H9 (cell line): ENCODE data around the gene PRAF2. TPM values are rescaled to one million over a fixed set of nuclear protein-coding genes. Genes with fewer than 3 reads are reported as not detected.
A peak's percentile ranks its signal among the peaks of the same experiment; 100 is the strongest.

Experiments used
- DNase-seq: peaks from one replicate; pipeline ENCODE4 v3.0.0-alpha.2; 2017
- H2AFZ ChIP-seq: one replicate; pipeline ENCODE4 v1.6.1; 2013; ENCODE audit warnings: mild to moderate bottlenecking, low read length, control low read depth, moderate library complexity
- H2AK5ac ChIP-seq: 2 replicates; pipeline ENCODE4 v1.6.1; 2013; ENCODE audit warnings: low read length, control low read depth, mixed read lengths; ENCODE audit not compliant: insufficient read length
- H2BK120ac ChIP-seq: one replicate; pipeline ENCODE4 v1.6.1; 2013; ENCODE audit warnings: low read depth, mild to moderate bottlenecking, low read length, control low read depth, inconsistent platforms; ENCODE audit not compliant: poor library complexity, severe bottlenecking
- H2BK12ac ChIP-seq: 2 replicates; pipeline ENCODE4 v1.6.1; 2013; ENCODE audit warnings: low read length, control low read depth, mixed read lengths, low read depth; ENCODE audit not compliant: insufficient read length
- H2BK15ac ChIP-seq: 2 replicates; pipeline ENCODE4 v1.6.1; 2013; ENCODE audit warnings: low read depth, low read length, control low read depth
- H2BK20ac ChIP-seq: one replicate; pipeline ENCODE4 v1.6.1; 2013; ENCODE audit warnings: low read depth, mild to moderate bottlenecking, low read length, control low read depth, inconsistent platforms; ENCODE audit not compliant: poor library complexity, severe bottlenecking
- H2BK5ac ChIP-seq: 2 replicates; pipeline ENCODE4 v1.6.1; 2013; ENCODE audit warnings: low read length, control low read depth, mixed read lengths; ENCODE audit not compliant: insufficient read length
- H3K14ac ChIP-seq: 2 replicates; pipeline ENCODE4 v1.6.1; 2013; ENCODE audit warnings: low read length, control low read depth; ENCODE audit not compliant: insufficient read depth
- H3K18ac ChIP-seq: 2 replicates; pipeline ENCODE4 v1.6.1; 2013; ENCODE audit warnings: low read depth, mild to moderate bottlenecking, mixed read lengths, low read length, control low read depth; ENCODE audit not compliant: insufficient read length
- H3K23ac ChIP-seq: 2 replicates; pipeline ENCODE4 v1.6.1; 2013; ENCODE audit warnings: low read length, control low read depth, mixed read lengths, low read depth; ENCODE audit not compliant: insufficient read length
- H3K23me2 ChIP-seq: 2 replicates; pipeline ENCODE4 v1.6.1; 2013; ENCODE audit warnings: low read depth, mild to moderate bottlenecking, mixed read lengths, low read length, control low read depth; ENCODE audit not compliant: insufficient read length, poor library complexity, severe bottlenecking
- H3K27ac ChIP-seq: 2 replicates; pipeline ENCODE4 v1.5.1; 2013; ENCODE audit warnings: low read length, control low read depth, mixed read lengths, low read depth; ENCODE audit not compliant: insufficient read length
- H3K27me3 ChIP-seq: 2 replicates; pipeline ENCODE4 v1.6.1; 2013; ENCODE audit warnings: low read length, control low read depth, inconsistent platforms; ENCODE audit not compliant: insufficient read depth
- H3K4ac ChIP-seq: 2 replicates; pipeline ENCODE4 v1.6.1; 2013; ENCODE audit warnings: low read depth, mild to moderate bottlenecking, control low read depth, inconsistent platforms, low read length, moderate library complexity
- H3K4me1 ChIP-seq: 2 replicates; pipeline ENCODE4 v1.6.1; 2013; ENCODE audit warnings: low read length, control low read depth, inconsistent platforms; ENCODE audit not compliant: insufficient read depth
- H3K4me2 ChIP-seq: 2 replicates; pipeline ENCODE4 v1.6.1; 2013; ENCODE audit warnings: low read length, control low read depth, mixed read lengths; ENCODE audit not compliant: insufficient read length, insufficient read depth
- H3K56ac ChIP-seq: 2 replicates; pipeline ENCODE4 v1.6.1; 2013; ENCODE audit warnings: low read depth, mild to moderate bottlenecking, mixed read lengths, low read length, control low read depth; ENCODE audit not compliant: insufficient read length
- H3K79me1 ChIP-seq: 2 replicates; pipeline ENCODE4 v1.6.1; 2013; ENCODE audit warnings: low read depth, mild to moderate bottlenecking, moderate library complexity, low read length, control low read depth, inconsistent platforms; ENCODE audit not compliant: insufficient read depth, poor library complexity, severe bottlenecking
- H3K79me2 ChIP-seq: 2 replicates; pipeline ENCODE4 v1.6.1; 2013; ENCODE audit warnings: low read length, control low read depth, inconsistent platforms; ENCODE audit not compliant: insufficient read depth
- H3K9ac ChIP-seq: 2 replicates; pipeline ENCODE4 v1.6.1; 2013; ENCODE audit warnings: low read length, control low read depth, mixed read lengths; ENCODE audit not compliant: insufficient read length; ENCODE audit errors: extremely low read depth
- H3K9me3 ChIP-seq: one replicate; pipeline ENCODE4 v1.6.1; 2013; ENCODE audit warnings: low read depth, low read length, inconsistent platforms; ENCODE audit not compliant: control insufficient read depth
- H3T11ph ChIP-seq: one replicate; pipeline ENCODE4 v1.6.1; 2013; ENCODE audit warnings: mild to moderate bottlenecking, low read length, control low read depth, inconsistent platforms
- H4K20me1 ChIP-seq: one replicate; pipeline ENCODE4 v1.6.1; 2013; ENCODE audit not compliant: control insufficient read depth, insufficient read length, insufficient read depth
- H4K5ac ChIP-seq: 2 replicates; pipeline ENCODE4 v1.6.1; 2013; ENCODE audit warnings: low read depth, mild to moderate bottlenecking, mixed read lengths, low read length, control low read depth; ENCODE audit not compliant: insufficient read length
- H4K8ac ChIP-seq: replicated peaks from 2 replicates; pipeline ENCODE4 v1.6.1; 2013; ENCODE audit warnings: low read length, control low read depth, mixed read lengths, low read depth; ENCODE audit not compliant: insufficient read length
- H4K91ac ChIP-seq: 2 replicates; pipeline ENCODE4 v1.6.1; 2013; ENCODE audit warnings: low read depth, mild to moderate bottlenecking, moderate library complexity, mixed read lengths, low read length, control low read depth; ENCODE audit not compliant: insufficient read length
- H3K27ac Mint-ChIP-seq, 3 experiments: 2 replicates in 2 of 3; 3 replicates in 1 of 3; pipeline ENCODE4 v1.8.0; 2020 to 2021; ENCODE audit warnings: mixed read lengths in 3 of 3, mild to moderate bottlenecking in 1 of 3, moderate library complexity in 1 of 3
- H3K27me3 Mint-ChIP-seq: 2 replicates; pipeline ENCODE4 v1.8.0; 2021; ENCODE audit warnings: low read depth, mild to moderate bottlenecking, moderate library complexity, mixed read lengths
- H3K36me3 Mint-ChIP-seq, 3 experiments: 2 replicates in 2 of 3; 3 replicates in 1 of 3; pipeline ENCODE4 v1.8.0; 2020 to 2021; ENCODE audit warnings: low read depth in 3 of 3, mixed read lengths in 3 of 3; ENCODE audit not compliant: insufficient read depth in 1 of 3
- H3K4me1 Mint-ChIP-seq, 2 experiments: 2 replicates each; pipeline ENCODE4 v1.8.0; 2020; ENCODE audit warnings: mixed read lengths in 2 of 2
- H3K4me3 Mint-ChIP-seq, 2 experiments: 2 replicates in 1 of 2; 3 replicates in 1 of 2; pipeline ENCODE4 v1.8.0; 2020 to 2021; ENCODE audit warnings: mild to moderate bottlenecking in 2 of 2, mixed read lengths in 2 of 2, moderate library complexity in 1 of 2
- H3K9me3 Mint-ChIP-seq, 2 experiments: 2 replicates in 1 of 2; 3 replicates in 1 of 2; pipeline ENCODE4 v1.8.0; 2020; ENCODE audit warnings: mild to moderate bottlenecking in 2 of 2, mixed read lengths in 2 of 2, moderate library complexity in 1 of 2
- WGBS: extraction: QIAGEN DNeasy Blood & Tissue Kit; methylation state at CpG from one replicate; pipeline ENCODE4 v1.1.7; 2013; ENCODE audit warnings: missing lambda C conversion rate, low lambda C conversion rate, mixed read lengths; ENCODE audit not compliant: insufficient read length; ENCODE audit errors: extremely low coverage; 5-methylcytosine and 5-hydroxymethylcytosine counted together
- total RNA-seq: library from RNA; stranded (reverse); gene quantifications from 2 replicates; pipeline ENCODE4 v1.2.1, GENCODE V29; 2021
- TF ChIP-seq, protein P1 (sequence below): fragments of 200-600 bp; sonication (generic); conservative IDR thresholded peaks from 3 replicates; pipeline ENCODE4 v1.8.0; 2021; ENCODE audit warnings: antibody characterized with exemption, mild to moderate bottlenecking

PRAF2 gene
- total RNA-seq, 1 experiment from 2014 or later = 13.4 TPM

DNA sequence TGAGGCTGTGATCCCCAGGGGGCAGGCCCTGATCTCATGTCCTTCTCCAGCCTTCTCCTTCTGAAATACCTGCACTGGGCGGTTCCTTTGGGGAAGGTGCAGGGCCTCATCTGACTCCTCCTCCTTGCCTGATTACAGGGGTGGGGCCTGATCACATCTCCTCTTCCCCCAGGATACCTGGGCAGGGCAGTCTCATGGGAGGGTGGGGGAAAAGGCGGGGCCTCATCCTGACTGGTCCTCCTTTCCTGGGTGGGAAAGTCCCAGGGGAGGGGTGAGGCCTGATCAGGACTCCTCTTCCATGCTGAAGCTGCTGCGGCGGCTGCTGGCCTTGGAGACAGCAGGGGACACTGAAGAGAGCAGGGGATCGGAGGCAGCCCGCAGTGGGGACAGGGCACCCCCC is 43.9 kb downstream of the PRAF2 start:
- Histone ChIP-seq H3K27me3 (no peaks in the 10 kb centered on the region), H3K23ac (no peak overlapping the region), H4K91ac (no peak overlapping the region), H2BK12ac (no peak overlapping the region), H2BK120ac (no peak overlapping the region), H2BK20ac (no peak overlapping the region), H4K8ac (no peak overlapping the region), H2AK5ac (no peak overlapping the region), H3T11ph (no peak overlapping the region), H3K4me2 (no peak overlapping the region), H3K4ac (no peak overlapping the region), H3K4me1 (no peaks in the 10 kb centered on the region; the same call in 1 of the 2 replicates), H2AFZ (no peak overlapping the region), H4K5ac (no peak overlapping the region), H3K79me1 (no peaks in the 10 kb centered on the region), H3K9me3 (no peaks in the 10 kb centered on the region), H3K23me2 (no peaks in the 10 kb centered on the region), H3K27ac (no peak overlapping the region), H3K9ac (no peak overlapping the region), H2BK5ac (no peak overlapping the region), H4K20me1 (no peaks in the 10 kb centered on the region), H2BK15ac (no peak overlapping the region), H3K79me2 (no peaks in the 10 kb centered on the region), H3K56ac (no peak overlapping the region), H3K14ac (no peak overlapping the region), H3K18ac (no peak overlapping the region)
- Mint-ChIP-seq H3K27me3 (no peaks in the 10 kb centered on the region; the same call in 1 of the 2 replicates), H3K4me1 (peaks cover 4 to 18% of the 10 kb centered on the region in 2 experiments; a peak in 2 of 4 replicates), H3K27ac (peak overlapping the region in 2 of 3 experiments; percentile 23 to 40; a peak in 2 of 7 replicates), H3K4me3 (no peak overlapping the region; a peak in 1 of 5 replicates), H3K9me3 (peaks cover 59 to 64% of the 10 kb centered on the region in 2 experiments), H3K36me3 (peaks cover 40 to 72% (median 56%) of the 10 kb centered on the region in 3 experiments)
- no CpG with 5 or more reads among the region's 6 CpGs for WGBS
- DNase-seq = peak; percentile 88
- TF ChIP-seq, protein P1, sequence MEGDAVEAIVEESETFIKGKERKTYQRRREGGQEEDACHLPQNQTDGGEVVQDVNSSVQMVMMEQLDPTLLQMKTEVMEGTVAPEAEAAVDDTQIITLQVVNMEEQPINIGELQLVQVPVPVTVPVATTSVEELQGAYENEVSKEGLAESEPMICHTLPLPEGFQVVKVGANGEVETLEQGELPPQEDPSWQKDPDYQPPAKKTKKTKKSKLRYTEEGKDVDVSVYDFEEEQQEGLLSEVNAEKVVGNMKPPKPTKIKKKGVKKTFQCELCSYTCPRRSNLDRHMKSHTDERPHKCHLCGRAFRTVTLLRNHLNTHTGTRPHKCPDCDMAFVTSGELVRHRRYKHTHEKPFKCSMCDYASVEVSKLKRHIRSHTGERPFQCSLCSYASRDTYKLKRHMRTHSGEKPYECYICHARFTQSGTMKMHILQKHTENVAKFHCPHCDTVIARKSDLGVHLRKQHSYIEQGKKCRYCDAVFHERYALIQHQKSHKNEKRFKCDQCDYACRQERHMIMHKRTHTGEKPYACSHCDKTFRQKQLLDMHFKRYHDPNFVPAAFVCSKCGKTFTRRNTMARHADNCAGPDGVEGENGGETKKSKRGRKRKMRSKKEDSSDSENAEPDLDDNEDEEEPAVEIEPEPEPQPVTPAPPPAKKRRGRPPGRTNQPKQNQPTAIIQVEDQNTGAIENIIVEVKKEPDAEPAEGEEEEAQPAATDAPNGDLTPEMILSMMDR = no peak

Other genes with a start within 250 kb of the PRAF2 start
- gene ERAS, start 247.5 kb downstream of the PRAF2 start, total RNA-seq = 0.18 TPM in 1 of 2 replicates, not detected in the other
- gene PCSK1N, start 238.4 kb downstream of the PRAF2 start, total RNA-seq = 3.9 and 4.0 TPM in 2 replicates
- gene TIMM17B, start 176.2 kb downstream of the PRAF2 start, total RNA-seq = 89.0 and 89.7 TPM in 2 replicates
- gene PQBP1, start 176.1 kb downstream of the PRAF2 start, total RNA-seq = 87.5 and 87.9 TPM in 2 replicates
- gene SLC35A2, start 162.4 kb downstream of the PRAF2 start, total RNA-seq = 29.1 and 32.9 TPM in 2 replicates
- gene PIM2, start 155.0 kb downstream of the PRAF2 start, total RNA-seq = 154 and 163 TPM in 2 replicates
- gene OTUD5, start 116.4 kb downstream of the PRAF2 start, total RNA-seq = 62.5 and 62.6 TPM in 2 replicates
- 5.7 and 7.0 TPM in 2 replicates for gene KCND1, start 102.2 kb downstream of the PRAF2 start, total RNA-seq
- gene GRIPAP1, start 71.7 kb downstream of the PRAF2 start, total RNA-seq = 70.1 and 71.8 TPM in 2 replicates
- gene TFE3, start 30.6 kb downstream of the PRAF2 start, total RNA-seq = 58.9 and 59.8 TPM in 2 replicates
- 14.5 and 15.7 TPM in 2 replicates for gene CCDC120, start 15.0 kb downstream of the PRAF2 start, total RNA-seq
- gene WDR45, start 5.9 kb upstream of the PRAF2 start, total RNA-seq = 31.5 and 35.8 TPM in 2 replicates
- 15.8 and 17.1 TPM in 2 replicates for gene GPKOW, start 49.7 kb upstream of the PRAF2 start, total RNA-seq
- 1.3 and 1.9 TPM in 2 replicates for gene MAGIX, start 88.8 kb upstream of the PRAF2 start, total RNA-seq
- gene PLP2, start 97.9 kb upstream of the PRAF2 start, total RNA-seq = 11.7 and 12.1 TPM in 2 replicates
- gene PRICKLE3, start 112.4 kb upstream of the PRAF2 start, total RNA-seq = 9.7 and 12.2 TPM in 2 replicates
- gene SYP, start 126.2 kb upstream of the PRAF2 start, total RNA-seq = 1.8 and 2.1 TPM in 2 replicates
- gene CACNA1F, start 159.3 kb upstream of the PRAF2 start, total RNA-seq = 0.94 and 1.4 TPM in 2 replicates
- gene CCDC22, start 161.5 kb upstream of the PRAF2 start, total RNA-seq = 12.1 and 12.2 TPM in 2 replicates
- 0.68 and 0.81 TPM in 2 replicates for gene FOXP3, start 190.7 kb upstream of the PRAF2 start, total RNA-seq
- 6.9 and 7.3 TPM in 2 replicates for gene PPP1R3F, start 195.8 kb upstream of the PRAF2 start, total RNA-seq
- not detected in 2 replicates for gene GAGE10, start 229.6 kb upstream of the PRAF2 start, total RNA-seq
- not detected in 2 replicates for gene GAGE12J, start 248.0 kb upstream of the PRAF2 start, total RNA-seq